CD14-positive monocyte (primary cell): ENCODE data around the gene PSMD9. TPM values are rescaled to one million over a fixed set of nuclear protein-coding genes. Genes with fewer than 3 reads are reported as not detected.

ENCODE experiments used
- DNase-seq, 3 donors: peaks; one replicate each; pipeline ENCODE4 v3.0.0-alpha.2; 2011 to 2022
- H2AFZ ChIP-seq: 2 replicates; pipeline ENCODE4 v1.6.0; 2012; ENCODE audit warnings: mild to moderate bottlenecking, low read depth, low read length, inconsistent platforms; ENCODE audit not compliant: insufficient read depth, poor library complexity, severe bottlenecking
- H3K27ac ChIP-seq, 2 donors: 1 replicate in 1 of 2; 2 replicates in 1 of 2; pipeline ENCODE4 v1.5.1; 2012 to 2013; ENCODE audit warnings: low read length in 2 of 2, control low read depth in 1 of 2, inconsistent platforms in 1 of 2, low read depth in 1 of 2, mild to moderate bottlenecking in 1 of 2
- H3K27me3 ChIP-seq, 2 donors: one replicate each; pipeline versions ENCODE4 v1.6.0 to v1.6.1; 2011 to 2013; ENCODE audit warnings: low read length in 2 of 2; ENCODE audit not compliant: control insufficient read depth in 2 of 2, insufficient read depth in 2 of 2
- H3K36me3 ChIP-seq, 2 donors: replicated peaks in 1 of 2; 1 replicate in 1 of 2; 2 replicates in 1 of 2; pipeline versions ENCODE4 v1.5.1 to v1.6.1; 2012 to 2013; ENCODE audit warnings: low read length in 2 of 2, control low read depth in 1 of 2, inconsistent platforms in 1 of 2, mild to moderate bottlenecking in 1 of 2; ENCODE audit not compliant: insufficient read depth in 2 of 2, control insufficient read depth in 1 of 2
- H3K4me1 ChIP-seq, 2 donors: 1 replicate in 1 of 2; 2 replicates in 1 of 2; pipeline versions ENCODE4 v1.5.1 to v1.6.1; 2012 to 2013; ENCODE audit warnings: low read length in 2 of 2, control low read depth in 1 of 2, inconsistent platforms in 1 of 2, mild to moderate bottlenecking in 1 of 2, moderate library complexity in 1 of 2; ENCODE audit not compliant: insufficient read depth in 2 of 2, control insufficient read depth in 1 of 2
- H3K4me2 ChIP-seq: replicated peaks from 2 replicates; pipeline ENCODE3; 2012; ENCODE audit warnings: low read length, moderate library complexity, mild to moderate bottlenecking; ENCODE audit not compliant: poor library complexity, severe bottlenecking; ENCODE audit errors: extremely low read depth
- H3K4me3 ChIP-seq, 3 experiments: fragments of 200-600 bp in 1 of 3; sonication (generic) in 1 of 3; replicated peaks in 1 of 3; 1 replicate in 2 of 3; 2 replicates in 1 of 3; pipeline ENCODE4 v1.5.1; 2011 to 2013; ENCODE audit warnings: low read length in 3 of 3, mild to moderate bottlenecking in 3 of 3, control low read depth in 2 of 3, low read depth in 2 of 3, inconsistent platforms in 1 of 3, moderate library complexity in 1 of 3
- H3K79me2 ChIP-seq: 2 replicates; pipeline ENCODE4 v1.6.0; 2012; ENCODE audit warnings: mild to moderate bottlenecking, control low read depth, inconsistent platforms, low read length, moderate library complexity; ENCODE audit not compliant: insufficient read depth
- H3K9ac ChIP-seq: 2 replicates; pipeline ENCODE4 v1.6.0; 2017; ENCODE audit warnings: low read length, mild to moderate bottlenecking; ENCODE audit not compliant: insufficient read depth, poor library complexity, severe bottlenecking
- H3K9me3 ChIP-seq, 2 donors: replicated peaks in 1 of 2; 1 replicate in 1 of 2; 2 replicates in 1 of 2; pipeline versions ENCODE4 v1.5.1 to v1.6.1; 2012 to 2013; ENCODE audit warnings: low read length in 2 of 2, control low read depth in 1 of 2; ENCODE audit not compliant: control insufficient read depth in 1 of 2, insufficient read depth in 1 of 2
- H4K20me1 ChIP-seq: 2 replicates; pipeline ENCODE4 v1.6.0; 2012; ENCODE audit warnings: mild to moderate bottlenecking, low read length, control low read depth, moderate library complexity; ENCODE audit not compliant: insufficient read depth
- H3K27ac Mint-ChIP-seq, 7 donors: one replicate each; pipeline ENCODE4 v1.8.0; 2020; ENCODE audit warnings: mild to moderate bottlenecking in 7 of 7, mixed read lengths in 7 of 7, moderate library complexity in 6 of 7, inconsistent platforms in 2 of 7
- H3K27me3 Mint-ChIP-seq, 3 donors: one replicate each; pipeline ENCODE4 v1.8.0; 2021 to 2022; ENCODE audit warnings: low read depth in 3 of 3, mild to moderate bottlenecking in 3 of 3, mixed read lengths in 3 of 3, moderate library complexity in 3 of 3, inconsistent platforms in 1 of 3
- H3K36me3 Mint-ChIP-seq, 2 donors: one replicate each; pipeline ENCODE4 v1.8.0; 2020; ENCODE audit warnings: mixed read lengths in 2 of 2, inconsistent platforms in 1 of 2, mild to moderate bottlenecking in 1 of 2
- H3K4me1 Mint-ChIP-seq: one replicate; pipeline ENCODE4 v1.8.0; 2020; ENCODE audit warnings: mild to moderate bottlenecking, mixed read lengths
- H3K4me3 Mint-ChIP-seq, 2 donors: one replicate each; pipeline ENCODE4 v1.8.0; 2020; ENCODE audit warnings: mild to moderate bottlenecking in 2 of 2, mixed read lengths in 2 of 2, moderate library complexity in 1 of 2
- H3K9me3 Mint-ChIP-seq, 7 donors: one replicate each; pipeline ENCODE4 v1.8.0; 2020 to 2022; ENCODE audit warnings: mixed read lengths in 7 of 7, mild to moderate bottlenecking in 6 of 7, moderate library complexity in 6 of 7, inconsistent platforms in 2 of 7
- CTCF ChIP-seq: fragments of 200-600 bp; IDR thresholded peaks from one replicate; pipeline ENCODE4 v1.8.0; 2022; ENCODE audit warnings: antibody characterized with exemption, mild to moderate bottlenecking
- WGBS: methylation state at CpG from one replicate; pipeline ENCODE4 v1.1.5; 2013; ENCODE audit warnings: missing lambda C conversion rate; ENCODE audit not compliant: insufficient coverage; 5-methylcytosine and 5-hydroxymethylcytosine counted together
- intact Hi-C, 2 donors: fragments of 100-400 bp; cut with micrococcal nuclease; formaldehyde crosslinking; loops; one replicate each; pipeline versions ENCODE4 v1.15.0 to v1.15.1; 2023
- polyA plus RNA-seq, 3 donors: library from polyadenylated mRNA; depleted of rRNA in 1 of 3; unstranded in 2 of 3; stranded (reverse) in 1 of 3; fragments of 300-500 nt in 2 of 3; fragments of >200 nt in 1 of 3; fragmentation: Illumina TruSeq in 2 of 3; gene quantifications; 1 replicate in 2 of 3; 2 replicates in 1 of 3; pipeline ENCODE4 v1.2.3, GENCODE V29; 2012 to 2021

Gene PSMD9
- polyA plus RNA-seq, 3 donors = 89.6 to 135 (median 93.3) TPM

GRCh38 chr12:121892673-121893561 is 4.3 kb downstream of the PSMD9 start:
- Histone ChIP-seq H2AFZ (no peak overlapping the region), H3K27me3 (no peaks in the 10 kb centered on the region), H3K4me2 (no peak overlapping the region), H3K4me3 (no peak overlapping the region), H4K20me1 (peaks cover 50% of the 10 kb centered on the region), H3K27ac (peak overlapping the region in 1 of 2 donors; percentile 46), H3K4me1 (peaks cover 19 to 20% of the 10 kb centered on the region in 2 donors), H3K9me3 (no peaks in the 10 kb centered on the region), H3K79me2 (peaks cover 67% of the 10 kb centered on the region), H3K9ac (no peak overlapping the region), H3K36me3 (peaks cover 37 to 63% of the 10 kb centered on the region in 2 donors)
- intact Hi-C loops = no loop called here
- Mint-ChIP-seq H3K9me3 (no peaks in the 10 kb centered on the region), H3K4me1 (peaks cover 25% of the 10 kb centered on the region), H3K36me3 (peaks cover 37 to 48% of the 10 kb centered on the region in 2 donors), H3K4me3 (no peak overlapping the region), H3K27me3 (peaks cover 0 to 2% (median 0%) of the 10 kb centered on the region in 3 donors), H3K27ac (peak overlapping the region in 2 of 7 donors; percentile 31 to 33)
- 96% methylated on average over 5 of the region's 13 CpGs for WGBS
- no peak for DNase-seq
- TF ChIP-seq CTCF = no peak

- peak overlapping the region in 3 of 7 donors; percentile 24 to 60 (median 28) for H3K27ac Mint-ChIP-seq
- no peak overlapping the region for H3K4me3 ChIP-seq
- peak overlapping the region in 1 of 2 donors; percentile 46 for H3K27ac ChIP-seq
- H3K4me1 ChIP-seq = peaks cover 13 to 16% of the 10 kb centered on the region in 2 donors
- H3K79me2 ChIP-seq = peaks cover 71% of the 10 kb centered on the region
- H3K4me2 ChIP-seq = no peak overlapping the region
- TF ChIP-seq CTCF = no peak
- peak in 1 of 3 donors; percentile 20 for DNase-seq
- H3K36me3 ChIP-seq = peaks cover 43 to 72% of the 10 kb centered on the region in 2 donors
- H4K20me1 ChIP-seq = peaks cover 50% of the 10 kb centered on the region
- peaks cover 0 to 2% (median 0%) of the 10 kb centered on the region in 3 donors for H3K27me3 Mint-ChIP-seq
- H3K27me3 ChIP-seq = no peaks in the 10 kb centered on the region
- no peak overlapping the region for H3K9ac ChIP-seq
- H3K9me3 ChIP-seq = no peaks in the 10 kb centered on the region
- no peak overlapping the region for H3K4me3 Mint-ChIP-seq
- H3K4me1 Mint-ChIP-seq = peaks cover 20% of the 10 kb centered on the region
- peaks cover 42 to 59% of the 10 kb centered on the region in 2 donors for H3K36me3 Mint-ChIP-seq
- no peak overlapping the region for H2AFZ ChIP-seq
- WGBS = no CpG with 5 or more reads among the region's 1 CpG
- intact Hi-C loops = no loop called here
- H3K9me3 Mint-ChIP-seq = peaks cover 0 to under 1% (median 0%) of the 10 kb centered on the region in 7 donors
These were observed 5.4 kb downstream of the PSMD9 start for GRCh38 chr12:121893961-121894460.
